Upper lobe of left lung (tissue), 6 donors: ENCODE data around the gene NCS1. TPM values are rescaled to one million over a fixed set of nuclear protein-coding genes. Genes with fewer than 3 reads are reported as not detected.
"Not testable (repeated sequence)": the region's sequence is repeated elsewhere in the genome, so short reads cannot be mapped to it uniquely, and the experiment has no call there.

Experiments used
- ATAC-seq, 2 donors: fragments of 200-7000 bp; cut with Tn5 transposase; one replicate each; pipeline ENCODE4 v1.9.1; 2022; ENCODE audit warnings: mild to moderate bottlenecking in 2 of 2, moderate library complexity in 2 of 2; ENCODE audit not compliant: low FRiP score in 2 of 2
- DNase-seq, 2 donors: peaks; one replicate each; pipeline ENCODE4 v3.0.0-alpha.2; 2019 to 2020
- H3K27ac ChIP-seq, 4 donors: fragments of 200-600 bp; sonication (generic); one replicate each; pipeline ENCODE4 v1.5.1; 2016 to 2019
- H3K27me3 ChIP-seq, 4 donors: fragments of 200-600 bp; sonication (generic); one replicate each; pipeline ENCODE4 v1.5.1; 2017 to 2019
- H3K36me3 ChIP-seq, 4 donors: fragments of 200-600 bp; sonication (generic); one replicate each; pipeline ENCODE4 v1.5.1; 2016 to 2019
- H3K4me1 ChIP-seq, 4 donors: fragments of 200-600 bp; sonication (generic); one replicate each; pipeline ENCODE4 v1.5.1; 2018 to 2019
- H3K4me3 ChIP-seq, 4 donors: fragments of 200-600 bp; sonication (generic); one replicate each; pipeline ENCODE4 v1.5.1; 2017 to 2019; ENCODE audit warnings: mild to moderate bottlenecking in 2 of 4, moderate library complexity in 1 of 4
- H3K9me3 ChIP-seq, 4 donors: fragments of 200-600 bp; sonication (generic); one replicate each; pipeline ENCODE4 v1.5.1; 2018 to 2019
- EP300 ChIP-seq, 4 donors: sonication (generic); formaldehyde crosslinking; IDR thresholded peaks; one replicate each; pipeline ENCODE4 v1.5.1; 2017; ENCODE audit warnings: antibody characterized with exemption in 4 of 4, control low read depth in 2 of 4
- POLR2A ChIP-seq, 4 donors: fragments of 450-650 bp; IDR thresholded peaks; one replicate each; pipeline ENCODE4 v1.5.1; 2016 to 2017; ENCODE audit warnings: antibody characterized with exemption in 4 of 4, mild to moderate bottlenecking in 2 of 4
- POLR2AphosphoS5 ChIP-seq, 2 donors: sonication (generic); formaldehyde crosslinking; IDR thresholded peaks; one replicate each; pipeline ENCODE4 v1.5.1; 2017; ENCODE audit warnings: antibody characterized with exemption in 2 of 2
- WGBS, 2 donors: methylation state at CpG; one replicate each; pipeline ENCODE4 v1.1.5; 2017 to 2018; 5-methylcytosine and 5-hydroxymethylcytosine counted together
- total RNA-seq, 6 donors: library from RNA; depleted of rRNA in 4 of 6; stranded (reverse); fragments of >200 nt in 4 of 6; gene quantifications; one replicate each; pipeline versions ENCODE4 v1.1.0 to v1.2.1, GENCODE V29; 2016 to 2021
- TF ChIP-seq, protein P1 (sequence below), 6 experiments: fragments of 450-650 bp in 4 of 6; fragments of 200-600 bp in 2 of 6; sonication (generic) in 2 of 6; IDR thresholded peaks; one replicate each; pipeline ENCODE4 v1.5.1; 2016 to 2019; ENCODE audit warnings: antibody characterized with exemption in 6 of 6
- donor health status: DM: no; HTN: no; CAD: no; lungs with moderate emphysema.
- donor health status: DM: no; HTN: yes; CAD: no; lungs with severe emphysema.

The NCS1 gene
- total RNA-seq, 6 donors from 2014 or later, result 2.7 to 10.0 (median 3.9) TPM

DNA sequence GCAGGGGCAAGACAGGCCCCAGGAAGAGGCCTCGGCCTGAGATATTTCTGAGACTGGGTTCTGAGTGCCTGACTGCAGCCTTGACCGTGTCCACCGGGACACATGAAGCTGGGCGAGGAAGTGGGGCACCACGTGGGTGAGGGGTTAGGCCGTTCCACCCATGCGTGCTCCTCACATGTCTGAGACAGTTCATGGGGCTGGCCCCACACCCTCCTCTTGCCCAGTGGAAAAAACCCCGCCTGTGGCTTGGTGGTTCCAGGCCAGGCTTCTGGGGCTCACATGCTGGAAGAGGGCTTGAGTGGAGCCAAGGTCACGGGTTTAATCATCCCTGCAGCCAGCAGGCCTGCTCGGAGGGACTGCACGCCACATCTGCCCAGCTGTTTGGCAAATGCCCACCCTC lies 104.8 kb downstream of the NCS1 start:
- no peak overlapping the region for H3K4me3 ChIP-seq
- peak in 1 of 2 donors; percentile 56 for ATAC-seq
- H3K27me3 ChIP-seq, result no peaks in the 10 kb centered on the region
- H3K36me3 ChIP-seq, result no peaks in the 10 kb centered on the region
- H3K4me1 ChIP-seq, result peaks cover 0 to 1% (median under 1%) of the 10 kb centered on the region in 4 donors
- TF ChIP-seq EP300 (IDR thresholded peaks at IDR 0.05), result no peak
- no peak for TF ChIP-seq POLR2AphosphoS5 (IDR thresholded peaks at IDR 0.05)
- TF ChIP-seq, protein P1, sequence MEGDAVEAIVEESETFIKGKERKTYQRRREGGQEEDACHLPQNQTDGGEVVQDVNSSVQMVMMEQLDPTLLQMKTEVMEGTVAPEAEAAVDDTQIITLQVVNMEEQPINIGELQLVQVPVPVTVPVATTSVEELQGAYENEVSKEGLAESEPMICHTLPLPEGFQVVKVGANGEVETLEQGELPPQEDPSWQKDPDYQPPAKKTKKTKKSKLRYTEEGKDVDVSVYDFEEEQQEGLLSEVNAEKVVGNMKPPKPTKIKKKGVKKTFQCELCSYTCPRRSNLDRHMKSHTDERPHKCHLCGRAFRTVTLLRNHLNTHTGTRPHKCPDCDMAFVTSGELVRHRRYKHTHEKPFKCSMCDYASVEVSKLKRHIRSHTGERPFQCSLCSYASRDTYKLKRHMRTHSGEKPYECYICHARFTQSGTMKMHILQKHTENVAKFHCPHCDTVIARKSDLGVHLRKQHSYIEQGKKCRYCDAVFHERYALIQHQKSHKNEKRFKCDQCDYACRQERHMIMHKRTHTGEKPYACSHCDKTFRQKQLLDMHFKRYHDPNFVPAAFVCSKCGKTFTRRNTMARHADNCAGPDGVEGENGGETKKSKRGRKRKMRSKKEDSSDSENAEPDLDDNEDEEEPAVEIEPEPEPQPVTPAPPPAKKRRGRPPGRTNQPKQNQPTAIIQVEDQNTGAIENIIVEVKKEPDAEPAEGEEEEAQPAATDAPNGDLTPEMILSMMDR (IDR thresholded peaks at IDR 0.05), result no peak
- no peak for TF ChIP-seq POLR2A (IDR thresholded peaks at IDR 0.05)
- WGBS, 2 donors, result 93 to 94% methylated on average over 3 to 9 of the region's 11 CpGs
- no peak overlapping the region for H3K27ac ChIP-seq
- no peaks in the 10 kb centered on the region for H3K9me3 ChIP-seq
- DNase-seq, result no peak

DNA sequence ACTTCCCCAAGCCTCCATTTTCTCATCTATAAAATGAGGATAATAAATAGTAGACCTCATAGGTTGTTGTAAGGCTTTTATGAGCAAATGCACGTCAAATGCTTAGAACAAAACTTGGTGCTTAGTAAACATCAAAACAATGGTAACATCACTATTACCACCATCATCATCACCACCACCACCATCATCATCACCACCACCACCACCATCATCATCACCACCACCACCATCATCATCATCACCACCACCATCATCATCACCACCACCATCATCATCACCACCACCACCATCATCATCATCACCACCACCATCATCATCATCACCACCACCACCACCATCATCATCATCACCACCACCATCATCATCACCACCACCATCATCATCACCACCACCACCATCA lies 105.3 kb downstream of the NCS1 start:
- not testable (repeated sequence) for H3K9me3 ChIP-seq, H3K27ac ChIP-seq, H3K4me1 ChIP-seq, ATAC-seq, H3K27me3 ChIP-seq, H3K36me3 ChIP-seq, H3K4me3 ChIP-seq, DNase-seq
- WGBS, 2 donors, result 96 to 100% methylated on average over 1 of the region's 1 CpG

GRCh38 chr9:130283539-130284248 lies 111.5 kb downstream of the NCS1 start:
- no peak for TF ChIP-seq POLR2A (IDR thresholded peaks at IDR 0.05)
- TF ChIP-seq, protein P1 (IDR thresholded peaks at IDR 0.05), result no peak
- no peak for TF ChIP-seq EP300 (IDR thresholded peaks at IDR 0.05)
- no peak for TF ChIP-seq POLR2AphosphoS5 (IDR thresholded peaks at IDR 0.05)
- no peak for DNase-seq
- H3K27me3 ChIP-seq, result no peaks in the 10 kb centered on the region
- H3K4me3 ChIP-seq, result no peak overlapping the region
- ATAC-seq, result no peak
- H3K9me3 ChIP-seq, result no peaks in the 10 kb centered on the region
- H3K27ac ChIP-seq, result no peak overlapping the region
- 74 to 84% methylated on average over 4 of the region's 4 CpGs for WGBS, 2 donors
- peaks cover 7 to 30% (median 22%) of the 10 kb centered on the region in 4 donors for H3K4me1 ChIP-seq
- no peaks in the 10 kb centered on the region for H3K36me3 ChIP-seq

GRCh38 chr9:130284249-130284625 lies 112.0 kb downstream of the NCS1 start:
- Histone ChIP-seq H3K27ac (no peak overlapping the region), H3K36me3 (no peaks in the 10 kb centered on the region), H3K4me1 (peaks cover 9 to 33% (median 22%) of the 10 kb centered on the region in 4 donors), H3K4me3 (no peak overlapping the region), H3K27me3 (no peaks in the 10 kb centered on the region), H3K9me3 (no peaks in the 10 kb centered on the region)
- no peak for DNase-seq
- no peak for TF ChIP-seq POLR2AphosphoS5 (IDR thresholded peaks at IDR 0.05)
- no peak for TF ChIP-seq EP300 (IDR thresholded peaks at IDR 0.05)
- TF ChIP-seq, protein P1 (IDR thresholded peaks at IDR 0.05), result no peak
- no peak for TF ChIP-seq POLR2A (IDR thresholded peaks at IDR 0.05)
- WGBS, 2 donors, result 76 to 81% methylated on average over 10 of the region's 10 CpGs
- no peak for ATAC-seq

- no peak for DNase-seq
- Histone ChIP-seq H3K9me3 (no peaks in the 10 kb centered on the region), H3K27me3 (no peaks in the 10 kb centered on the region), H3K4me1 (peaks cover 12 to 33% (median 24%) of the 10 kb centered on the region in 4 donors), H3K4me3 (no peak overlapping the region), H3K27ac (no peak overlapping the region), H3K36me3 (no peaks in the 10 kb centered on the region)
- no peak for ATAC-seq
- TF ChIP-seq, protein P1 (IDR thresholded peaks at IDR 0.05), result no peak
- TF ChIP-seq POLR2AphosphoS5 (IDR thresholded peaks at IDR 0.05) (no peak), EP300 (IDR thresholded peaks at IDR 0.05) (no peak), POLR2A (IDR thresholded peaks at IDR 0.05) (no peak)
- 94% methylated on average over 7 of the region's 7 CpGs for WGBS, 2 donors
These were observed 112.5 kb downstream of the NCS1 start for GRCh38 chr9:130284690-130285089.
